Measurements from ENCODE around the gene EBLN2.

- no peak for TF ChIP-seq CTCF (IDR thresholded peaks at IDR 0.05)
- TF ChIP-seq POLR2A (IDR thresholded peaks at IDR 0.05): no peak
Observed at GRCh38 chr3:73043414-73043813, 18.0 kb upstream of the EBLN2 start.

Data from ovary (tissue), 3 donors.